HG02981 (cell line): ENCODE data around the gene ATG12.
"Not testable (repeated sequence)": the region's sequence is repeated elsewhere in the genome, so short reads cannot be mapped to it uniquely, and the experiment has no call there.

ENCODE experiments used
- ATAC-seq: cut with Tn5 transposase; IDR thresholded peaks from one replicate; pipeline ENCODE4 v1.9.1; 2021; ENCODE audit warnings: mild to moderate bottlenecking, moderate library complexity; ENCODE audit not compliant: unreplicated experiment

The ATG12 gene

DNA sequence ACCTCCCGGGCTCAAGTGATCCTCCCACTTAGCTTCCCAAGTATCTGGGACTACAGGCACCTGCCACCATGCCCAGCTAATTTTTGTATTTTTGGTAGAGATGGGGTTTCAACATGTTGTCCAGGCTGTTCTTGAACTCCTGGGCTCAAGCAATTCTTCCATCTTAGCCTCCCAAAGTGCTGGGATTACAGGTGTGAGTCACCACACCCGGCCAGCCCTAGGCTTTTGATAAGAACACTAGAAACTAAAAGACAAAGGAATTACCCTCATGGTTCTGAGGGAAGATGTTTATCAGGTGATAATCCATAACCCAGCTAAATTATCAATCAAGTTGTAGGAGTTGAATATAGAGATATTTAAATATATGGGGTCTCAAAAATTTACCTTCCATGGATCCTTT is 33.3 kb downstream of the ATG12 start:
- not testable (repeated sequence) for ATAC-seq

DNA sequence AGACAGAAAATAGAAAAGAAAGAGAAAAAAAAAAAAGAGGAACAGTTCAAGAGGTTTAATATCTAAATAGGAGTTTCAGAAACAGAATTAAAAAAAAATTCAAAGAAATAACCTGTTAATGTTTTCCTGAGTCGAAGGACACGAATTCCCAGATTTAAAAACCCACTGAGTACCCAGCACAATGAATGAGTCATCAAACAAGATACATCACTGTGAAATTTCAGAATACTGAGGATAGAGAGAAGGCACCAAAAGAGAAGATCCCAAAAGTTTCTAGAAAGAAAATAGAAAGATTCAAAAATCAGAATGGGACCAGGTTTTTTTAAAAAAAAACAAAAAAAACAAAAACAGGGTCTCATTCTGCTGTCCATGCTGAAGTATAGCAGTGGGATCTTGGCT is 33.7 kb downstream of the ATG12 start:
- ATAC-seq: no peak

DNA sequence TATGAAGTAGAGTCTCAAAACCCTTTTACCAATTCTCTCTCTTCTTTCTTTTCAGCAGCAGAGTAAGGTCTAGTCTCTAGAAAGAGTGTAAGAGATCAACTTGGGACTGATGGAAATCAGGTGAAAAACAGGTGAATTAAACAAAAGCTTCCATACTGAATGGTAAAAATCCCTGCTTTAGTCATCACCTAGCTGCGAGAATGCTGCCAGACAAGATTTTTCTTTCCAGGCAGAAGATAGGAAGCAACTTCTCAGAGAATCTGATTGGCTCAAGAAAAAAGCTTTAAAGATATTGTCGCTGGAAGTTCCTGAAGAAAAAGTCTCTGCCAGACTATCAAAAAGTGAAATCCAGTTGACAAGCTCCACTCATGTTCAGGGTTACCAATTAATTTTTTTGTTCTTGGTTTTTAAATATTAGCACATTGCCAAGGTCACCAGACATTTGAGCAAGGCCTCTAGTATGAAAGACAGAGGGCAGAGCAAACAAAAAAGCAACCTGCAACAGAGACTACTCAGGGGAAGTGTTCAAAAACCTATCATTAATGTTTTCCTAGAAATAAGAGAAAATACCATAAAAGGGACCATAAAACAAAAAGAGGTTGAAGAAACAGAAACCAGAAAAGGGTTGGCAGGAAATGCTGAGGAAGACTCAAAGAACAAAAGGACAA is 34.2 kb downstream of the ATG12 start:
- ATAC-seq: no peak

DNA sequence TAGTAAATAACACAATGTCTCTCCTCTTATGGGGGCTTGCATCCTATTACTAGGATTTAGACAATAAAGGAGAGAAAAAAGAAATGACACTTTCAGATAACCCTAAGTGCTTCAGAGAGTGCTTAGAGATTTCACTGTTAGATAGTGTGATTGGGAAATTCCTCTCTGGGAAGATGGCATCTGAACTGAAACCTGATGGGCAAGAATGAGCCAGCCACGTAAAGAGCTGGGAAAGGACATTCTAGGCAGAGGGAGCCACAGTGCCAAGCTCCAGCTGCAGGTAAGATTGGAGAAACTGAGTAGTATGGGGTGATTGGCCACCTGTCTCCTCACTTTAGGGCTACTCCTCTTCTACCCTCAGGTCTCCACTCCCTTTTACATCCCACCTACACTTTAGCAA is 39.4 kb downstream of the ATG12 start:
- no peak for ATAC-seq

DNA sequence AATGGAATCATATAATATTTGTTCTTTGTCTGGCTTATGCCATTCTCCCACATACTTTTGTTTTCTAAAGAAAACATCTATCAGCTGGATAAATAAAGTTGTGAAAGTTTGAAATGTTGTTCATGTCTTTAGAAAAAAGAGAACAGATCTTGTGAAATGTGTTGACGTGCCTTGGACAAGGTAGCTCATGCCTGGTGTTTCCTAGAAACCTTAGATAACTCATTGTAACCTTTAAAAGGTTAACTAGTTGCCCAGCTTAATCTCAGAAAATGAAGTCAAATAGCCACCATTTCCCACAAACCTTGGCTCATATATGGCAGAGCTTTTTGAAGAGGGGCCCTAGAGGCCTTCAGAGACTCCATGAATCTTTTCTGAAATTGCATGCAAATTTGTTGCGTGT is 40.2 kb downstream of the ATG12 start:
- ATAC-seq: no peak

DNA sequence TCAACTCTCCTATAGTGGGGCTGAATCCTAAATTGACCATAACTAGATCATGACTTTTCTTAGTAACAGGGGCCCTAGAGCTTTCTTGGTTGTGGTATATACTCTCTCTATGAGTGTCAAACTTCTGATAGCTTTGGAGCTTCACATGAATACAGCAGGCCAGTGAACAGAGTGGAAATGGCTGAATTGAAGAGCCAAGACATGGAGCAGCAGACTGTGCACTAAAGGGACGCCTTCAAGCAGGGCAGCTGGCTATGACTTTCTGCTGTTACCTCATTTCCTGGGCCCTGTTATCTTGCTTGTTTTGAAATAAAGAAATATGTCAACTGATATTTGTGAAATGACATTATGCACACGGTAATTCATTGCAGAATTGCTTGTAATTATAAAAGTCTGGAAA is 41.3 kb downstream of the ATG12 start:
- ATAC-seq: no peak

DNA sequence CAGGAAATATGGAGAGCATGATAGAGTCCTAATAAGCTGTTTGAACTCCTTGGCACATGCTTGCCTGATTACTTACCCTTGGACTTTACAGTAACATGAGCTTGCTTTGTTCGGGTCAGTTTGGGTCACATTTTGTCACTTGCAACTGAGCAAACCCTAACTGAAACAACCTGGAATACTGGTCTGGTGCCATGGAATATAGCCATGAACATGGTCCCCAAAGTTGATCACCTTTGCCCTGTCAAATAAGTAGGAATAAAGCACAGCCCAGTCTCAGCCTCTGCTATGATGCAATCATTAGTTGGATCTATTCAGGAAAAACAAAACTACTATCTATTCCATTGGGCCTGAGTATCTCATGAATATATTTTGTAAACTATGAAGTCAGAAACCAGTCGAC is 43.1 kb downstream of the ATG12 start:
- ATAC-seq: no peak

DNA sequence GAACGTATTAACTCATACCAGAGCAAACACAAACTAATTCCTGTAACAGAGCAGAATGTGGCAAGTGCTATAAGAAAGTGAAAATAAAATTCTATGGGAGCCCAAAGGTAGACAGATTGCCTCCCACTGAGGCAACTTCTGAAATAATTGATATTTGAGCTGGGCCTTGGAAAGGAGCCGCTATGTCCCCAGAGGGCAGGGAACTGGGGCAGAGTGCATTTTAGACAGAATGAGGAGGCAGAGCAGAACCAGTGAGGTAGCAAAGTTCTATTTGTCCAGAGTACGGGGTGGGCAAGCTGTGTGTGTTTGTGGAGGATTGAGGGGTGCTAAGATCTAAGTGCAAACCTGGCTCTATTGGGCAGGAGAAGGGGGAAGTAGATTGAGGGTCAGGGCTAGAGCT is 44.7 kb downstream of the ATG12 start:
- no peak for ATAC-seq

DNA sequence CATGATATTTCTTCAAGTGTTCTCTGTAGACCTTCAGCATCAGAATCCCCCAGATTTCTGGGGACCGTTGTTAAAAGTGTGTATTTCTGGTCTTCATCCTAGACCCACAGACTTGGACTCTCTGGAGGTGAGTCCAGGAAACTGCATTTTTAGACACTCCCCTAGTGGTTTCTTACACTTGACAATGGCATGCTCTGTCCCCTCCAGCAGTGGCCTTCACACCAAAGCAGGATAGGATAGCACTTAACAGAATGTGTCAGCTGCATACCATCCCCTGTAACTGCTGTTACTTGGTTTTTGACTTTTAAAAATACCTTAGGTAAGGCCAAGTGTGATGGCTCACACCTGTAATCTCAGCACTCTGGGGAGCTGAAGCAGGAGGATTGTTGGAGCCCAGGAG is 45.7 kb downstream of the ATG12 start:
- no peak for ATAC-seq

DNA sequence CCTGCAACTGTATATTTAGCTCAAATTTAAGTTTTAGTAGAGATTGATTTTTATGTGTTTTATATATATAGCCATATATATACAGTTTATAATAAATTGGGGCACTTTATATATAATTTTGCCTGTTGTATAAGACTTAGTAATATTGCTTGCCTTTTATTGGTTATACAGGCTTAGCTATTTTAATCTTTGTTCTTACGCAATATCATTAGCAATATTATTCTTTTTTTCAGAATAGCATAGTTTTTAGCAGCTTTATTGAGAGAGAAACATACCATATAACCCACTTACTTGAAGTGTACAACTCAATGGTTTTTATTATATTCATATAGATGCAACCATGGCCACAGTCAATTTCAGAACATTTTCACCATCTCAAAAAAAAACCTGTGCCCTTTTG is 52.9 kb downstream of the ATG12 start:
- no peak for ATAC-seq

DNA sequence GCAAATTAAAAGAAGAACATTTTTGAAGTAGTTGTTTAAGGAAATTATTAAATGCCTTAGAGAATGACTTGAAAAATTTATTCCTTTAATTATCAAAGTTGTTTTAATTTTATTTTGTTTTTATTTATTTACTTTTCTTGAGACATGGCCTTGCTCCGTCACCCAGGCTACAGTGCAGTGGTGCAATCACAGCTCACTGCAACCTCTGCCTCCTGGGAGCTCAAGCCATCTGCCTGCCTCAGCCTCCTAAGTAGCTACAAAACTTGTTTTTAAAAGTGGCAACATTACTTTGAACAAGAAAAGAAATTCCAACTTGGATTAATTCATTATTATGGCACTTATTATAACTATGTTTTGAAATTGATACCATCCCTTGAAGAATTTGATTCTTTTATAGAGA is 53.9 kb downstream of the ATG12 start:
- no peak for ATAC-seq

DNA sequence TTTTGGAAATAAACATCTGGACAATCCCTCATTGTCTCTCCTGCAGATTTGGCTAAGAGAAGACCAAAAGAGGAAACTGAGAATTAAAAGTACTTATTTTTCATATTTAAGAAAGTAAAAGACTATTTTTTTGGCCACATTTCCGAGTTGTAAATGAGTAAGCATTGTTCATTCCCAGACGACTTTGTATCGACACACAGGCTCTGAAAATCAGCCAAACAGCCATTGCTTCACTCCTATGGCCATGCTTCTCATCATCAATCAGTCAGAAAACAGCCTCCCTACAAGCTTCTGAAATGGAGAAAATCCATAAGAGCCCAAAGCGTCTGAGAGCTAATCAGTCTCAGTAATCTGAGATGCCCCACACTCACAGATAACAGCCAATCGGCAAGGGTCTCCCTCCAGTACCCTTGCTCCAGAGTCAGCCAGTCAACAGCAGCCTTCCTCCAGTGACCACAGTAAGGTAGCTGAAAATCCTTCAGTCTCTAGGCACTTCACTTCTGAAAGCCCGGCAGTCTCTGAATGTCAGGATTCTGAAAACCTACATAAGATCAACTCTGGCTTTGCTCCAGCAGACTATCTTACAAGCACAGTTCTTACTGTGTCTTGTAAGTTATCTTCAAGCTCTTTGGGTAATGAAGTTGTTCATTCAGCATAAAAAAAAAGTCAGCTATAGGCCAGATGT is 55.8 kb downstream of the ATG12 start:
- ATAC-seq: no peak

DNA sequence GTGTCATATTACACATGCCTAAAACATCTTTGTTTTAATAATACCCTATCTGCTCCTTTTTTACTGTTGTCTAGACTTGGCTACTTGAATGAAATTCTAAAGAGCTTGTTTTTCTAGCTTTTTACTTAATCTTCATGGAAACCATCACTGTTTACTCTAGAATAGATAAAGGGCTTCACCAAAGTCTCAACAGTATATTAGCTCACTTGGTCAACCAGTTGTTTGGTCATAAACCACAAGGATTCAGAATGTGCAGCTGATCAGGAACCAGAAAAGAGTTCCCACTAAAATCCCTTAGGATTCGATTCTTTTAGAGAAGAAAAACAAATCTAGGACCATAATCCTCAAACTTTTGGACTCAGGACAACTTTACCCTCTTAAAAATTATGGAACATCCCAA is 62.9 kb downstream of the ATG12 start:
- no peak for ATAC-seq
